Activated T-cell treated with anti-CD3 and anti-CD28 coated beads, Interleukin-2, amount 50 U/mL, for 24 hours (primary cell): Measurements from ENCODE around the gene CNIH4.
"Not testable (repeated sequence)": the region's sequence is repeated elsewhere in the genome, so short reads cannot be mapped to it uniquely, and the experiment has no call there.

ENCODE experiments used
- DNase-seq: peaks from one replicate; pipeline ENCODE4 v3.0.0-alpha.2; 2020
- H3K27ac Mint-ChIP-seq: 2 replicates; pipeline ENCODE4 v1.8.0; 2020; ENCODE audit warnings: mild to moderate bottlenecking, mixed read lengths
- H3K27me3 Mint-ChIP-seq: 2 replicates; pipeline ENCODE4 v1.8.0; 2020; ENCODE audit warnings: mixed read lengths
- H3K36me3 Mint-ChIP-seq: 2 replicates; pipeline ENCODE4 v1.8.0; 2020; ENCODE audit warnings: low read depth, mixed read lengths
- H3K4me1 Mint-ChIP-seq: 2 replicates; pipeline ENCODE4 v1.8.0; 2020; ENCODE audit warnings: low read depth, mixed read lengths
- H3K4me3 Mint-ChIP-seq: 2 replicates; pipeline ENCODE4 v1.8.0; 2020; ENCODE audit warnings: mild to moderate bottlenecking, moderate library complexity, mixed read lengths
- H3K9me3 Mint-ChIP-seq: 2 replicates; pipeline ENCODE4 v1.8.0; 2020; ENCODE audit warnings: mixed read lengths

CNIH4 gene

DNA sequence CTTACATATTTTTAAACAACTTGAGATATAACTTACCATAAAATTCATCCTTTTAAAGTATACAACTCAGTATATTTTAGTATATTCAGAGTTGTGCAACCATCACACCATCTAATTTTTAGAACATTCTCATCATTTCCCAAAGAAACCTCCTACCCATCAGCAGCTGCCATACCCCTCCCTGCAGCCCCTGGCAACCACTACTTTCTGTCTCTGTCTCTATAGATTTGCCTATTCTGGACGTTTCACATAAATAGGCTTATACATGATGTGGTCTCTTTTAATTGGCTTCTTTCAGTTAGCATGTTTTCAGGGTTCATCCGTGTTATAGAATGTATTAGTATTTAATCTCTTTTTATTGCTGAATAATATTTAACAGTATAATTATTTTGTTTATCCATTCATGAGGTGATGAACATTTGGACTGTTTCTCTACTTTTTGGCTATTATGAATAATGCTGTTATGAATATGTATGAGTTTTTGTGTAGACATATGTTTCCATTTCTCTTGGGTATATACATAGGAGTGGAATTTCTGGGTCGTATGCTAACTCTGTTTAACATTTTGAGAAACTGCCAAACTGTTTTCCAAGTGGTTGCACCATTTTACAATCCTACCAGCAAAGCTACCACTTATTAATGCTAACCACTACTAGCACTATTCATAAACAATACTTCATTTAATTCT lies 48.4 kb downstream of the CNIH4 start:
- Mint-ChIP-seq H3K4me1 (peaks cover 46% of the 10 kb centered on the region), H3K4me3 (no peak overlapping the region), H3K27me3 (no peaks in the 10 kb centered on the region), H3K9me3 (no peaks in the 10 kb centered on the region), H3K36me3 (peaks cover 86% of the 10 kb centered on the region), H3K27ac (peak overlapping the region; percentile 56)
- DNase-seq = no peak

DNA sequence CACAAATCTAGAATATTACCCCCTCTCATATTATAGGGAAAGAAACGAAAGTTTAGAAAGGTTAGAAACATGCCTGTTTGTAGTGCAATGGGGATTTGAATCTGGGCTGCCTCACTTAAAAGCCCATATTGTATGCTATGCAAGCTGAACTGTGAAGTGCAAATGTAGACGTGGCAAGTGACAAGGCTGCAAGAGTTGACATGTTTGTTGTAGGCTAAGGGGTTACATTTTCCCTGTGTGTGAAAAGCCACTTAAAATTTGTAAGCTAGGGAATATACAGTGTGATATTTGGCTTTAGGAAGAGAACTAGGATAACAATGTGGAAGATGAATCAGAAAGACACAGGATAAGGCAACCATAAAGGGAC lies 48.9 kb downstream of the CNIH4 start:
- Mint-ChIP-seq H3K4me1 (peaks cover 46% of the 10 kb centered on the region), H3K9me3 (no peaks in the 10 kb centered on the region), H3K27ac (peak overlapping the region; percentile 5), H3K36me3 (peaks cover 88% of the 10 kb centered on the region), H3K27me3 (no peaks in the 10 kb centered on the region), H3K4me3 (no peak overlapping the region)
- no peak for DNase-seq

DNA sequence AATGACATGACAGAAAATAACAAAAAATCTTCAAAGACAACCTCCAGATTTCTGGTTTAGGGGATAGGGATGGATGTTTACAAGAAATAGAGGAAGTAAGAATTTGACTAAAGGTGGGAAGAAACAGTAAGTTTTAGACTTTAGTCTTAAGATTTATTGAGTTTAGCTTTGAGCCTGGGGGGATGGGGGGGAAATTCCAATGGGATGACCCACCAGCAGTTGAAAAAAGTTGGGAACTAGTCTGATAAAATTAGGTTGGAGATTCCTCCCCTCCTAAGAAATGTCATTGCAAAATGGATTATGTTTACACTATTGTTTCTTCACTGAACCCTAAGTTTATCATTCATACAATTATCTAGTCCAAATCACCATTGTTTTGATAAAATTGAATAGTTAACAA lies 49.5 kb downstream of the CNIH4 start:
- Mint-ChIP-seq H3K9me3 (no peaks in the 10 kb centered on the region), H3K27ac (peak overlapping the region; percentile 42), H3K4me3 (no peak overlapping the region), H3K4me1 (peaks cover 42% of the 10 kb centered on the region), H3K27me3 (no peaks in the 10 kb centered on the region), H3K36me3 (peaks cover 87% of the 10 kb centered on the region)
- no peak for DNase-seq

DNA sequence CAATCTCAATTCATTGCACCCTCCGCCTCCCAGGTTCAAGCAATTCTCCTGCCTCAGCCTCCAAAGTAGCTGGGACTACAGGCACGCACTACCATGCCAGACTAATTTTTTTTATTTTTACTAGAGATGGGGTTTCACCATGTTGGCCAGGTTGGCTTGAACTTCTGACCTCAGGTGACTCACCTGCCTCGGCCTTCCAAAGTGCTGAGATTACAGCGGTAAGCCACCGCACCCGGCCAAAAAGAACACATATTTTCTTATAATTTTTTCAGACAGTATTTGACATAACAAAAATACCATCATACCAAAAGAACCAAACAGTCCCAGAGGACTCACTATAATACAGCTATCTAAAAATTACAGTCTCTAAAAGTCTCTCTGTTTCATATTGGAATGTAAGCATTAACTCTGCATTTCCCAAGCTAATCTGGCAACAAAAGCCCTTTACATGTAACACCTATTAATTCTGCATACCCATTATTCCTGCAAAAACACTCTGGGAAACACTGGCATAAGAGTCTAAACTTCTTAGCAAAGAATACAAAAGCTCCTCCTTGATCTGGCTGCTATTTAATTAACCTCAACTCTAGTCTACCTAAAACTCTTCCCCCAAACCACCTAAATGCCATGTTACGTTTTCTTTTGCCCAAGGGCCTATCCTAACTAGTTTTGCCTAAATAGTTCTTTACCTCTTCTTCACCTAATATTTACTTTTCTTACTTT lies 51.1 kb downstream of the CNIH4 start:
- Mint-ChIP-seq H3K36me3 (peaks cover 88% of the 10 kb centered on the region), H3K27ac (peak overlapping the region; percentile 8), H3K9me3 (no peaks in the 10 kb centered on the region), H3K4me1 (peaks cover 37% of the 10 kb centered on the region), H3K4me3 (no peak overlapping the region), H3K27me3 (no peaks in the 10 kb centered on the region)
- no peak for DNase-seq

GRCh38 chr1:224408294-224408590 lies 51.6 kb downstream of the CNIH4 start:
- DNase-seq = no peak
- Mint-ChIP-seq H3K4me1 (peaks cover 36% of the 10 kb centered on the region), H3K9me3 (no peaks in the 10 kb centered on the region), H3K36me3 (peaks cover 89% of the 10 kb centered on the region), H3K4me3 (no peak overlapping the region), H3K27me3 (no peaks in the 10 kb centered on the region), H3K27ac (peak overlapping the region; percentile 8)

DNA sequence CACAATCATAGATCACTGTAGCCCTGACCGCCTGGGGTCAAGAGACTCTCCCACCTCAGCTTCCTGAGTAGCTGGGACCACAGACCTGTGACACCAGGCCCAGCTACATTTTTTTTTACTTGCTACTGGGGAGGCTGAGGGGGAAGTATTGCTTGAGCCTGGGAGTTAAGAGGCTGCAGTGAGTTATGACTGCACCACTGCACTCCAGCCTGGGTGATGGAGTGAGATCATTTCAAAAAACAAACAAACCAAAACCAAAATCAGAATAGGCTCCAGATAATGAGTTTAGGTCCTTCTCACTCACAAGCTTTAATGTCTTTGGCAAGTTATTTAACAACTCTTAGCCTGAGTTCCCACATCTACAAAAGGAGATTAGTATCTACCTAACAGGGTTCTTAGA lies 55.1 kb downstream of the CNIH4 start:
- Mint-ChIP-seq H3K27me3 (no peaks in the 10 kb centered on the region), H3K4me1 (peaks cover 20% of the 10 kb centered on the region), H3K27ac (peak overlapping the region; percentile 12), H3K36me3 (peaks cover 78% of the 10 kb centered on the region), H3K9me3 (no peaks in the 10 kb centered on the region), H3K4me3 (no peak overlapping the region)
- no peak for DNase-seq

DNA sequence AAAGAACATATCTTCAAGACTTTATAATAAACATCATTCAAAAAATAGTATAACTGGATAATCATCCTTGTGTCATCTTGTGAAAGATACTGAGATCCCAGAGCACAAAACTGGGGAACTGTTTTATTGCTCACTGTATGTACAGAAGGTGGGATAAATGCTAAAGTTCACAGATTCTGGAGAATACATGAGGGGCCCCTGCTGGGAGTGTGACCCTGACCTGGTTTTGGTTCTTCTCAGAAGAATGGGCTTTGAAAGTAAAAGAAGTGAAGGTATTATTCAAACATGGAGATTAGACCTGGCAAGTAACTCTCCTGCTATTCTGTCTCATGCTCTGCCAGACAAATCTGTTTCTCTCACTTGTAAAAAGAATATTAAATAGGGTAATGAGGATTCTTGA lies 63.4 kb downstream of the CNIH4 start:
- Mint-ChIP-seq H3K27ac (peak overlapping the region; percentile 47), H3K9me3 (no peaks in the 10 kb centered on the region)

DNA sequence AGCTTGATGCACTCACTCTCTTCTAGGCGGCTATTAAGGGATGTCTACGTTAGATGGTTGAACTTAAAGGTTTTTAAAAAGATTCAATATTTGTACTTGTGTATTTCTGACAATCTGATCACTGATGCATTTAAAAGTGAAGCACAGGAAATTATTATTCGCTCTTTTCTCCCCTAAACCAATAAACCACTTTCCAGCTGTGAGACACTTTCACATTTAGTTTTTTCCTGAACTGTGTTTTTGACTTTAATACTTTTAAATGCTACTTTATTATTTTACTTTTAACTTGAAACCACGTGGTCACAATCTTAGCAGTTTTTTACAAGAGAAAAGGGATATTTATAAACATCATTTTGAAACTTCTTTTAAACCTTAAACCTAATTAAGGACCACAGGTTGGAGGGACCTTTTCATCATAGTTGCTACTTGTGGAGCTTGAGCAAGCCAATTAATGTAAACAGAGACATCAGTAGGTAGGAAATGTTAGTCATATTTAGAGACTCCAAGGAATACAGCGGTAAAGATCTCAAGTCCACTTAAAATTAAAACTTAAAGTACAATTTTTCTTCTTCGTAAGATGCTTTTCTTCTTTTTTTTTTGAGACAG lies 68.7 kb downstream of the CNIH4 start:
- Mint-ChIP-seq H3K4me1 (peaks cover 50% of the 10 kb centered on the region), H3K9me3 (no peaks in the 10 kb centered on the region), H3K4me3 (no peak overlapping the region), H3K27ac (peak overlapping the region; percentile 61), H3K36me3 (peaks cover 86% of the 10 kb centered on the region), H3K27me3 (no peaks in the 10 kb centered on the region)
- DNase-seq = no peak

More for the DNA sequence above, 63.4 kb downstream of the CNIH4 start:
- no peak overlapping the region for H3K4me3 Mint-ChIP-seq
- H3K4me1 Mint-ChIP-seq = peaks cover 15% of the 10 kb centered on the region
- DNase-seq = no peak
- H3K36me3 Mint-ChIP-seq = peaks cover 94% of the 10 kb centered on the region
- H3K27me3 Mint-ChIP-seq = no peaks in the 10 kb centered on the region

- Mint-ChIP-seq H3K36me3 (peaks cover 87% of the 10 kb centered on the region), H3K4me1 (peaks cover 61% of the 10 kb centered on the region)
- not testable (repeated sequence) for H3K27me3 Mint-ChIP-seq, DNase-seq, H3K4me3 Mint-ChIP-seq, H3K9me3 Mint-ChIP-seq, H3K27ac Mint-ChIP-seq
These were observed 70.2 kb downstream of the CNIH4 start for GRCh38 chr1:224426869-224427268.

- peak overlapping the region; percentile 63 for H3K27ac Mint-ChIP-seq
- DNase-seq = no peak
- no peak overlapping the region for H3K4me3 Mint-ChIP-seq
- H3K27me3 Mint-ChIP-seq = no peaks in the 10 kb centered on the region
- H3K4me1 Mint-ChIP-seq = peaks cover 66% of the 10 kb centered on the region
- no peaks in the 10 kb centered on the region for H3K9me3 Mint-ChIP-seq
- H3K36me3 Mint-ChIP-seq = peaks cover 86% of the 10 kb centered on the region
These were observed 70.7 kb downstream of the CNIH4 start for GRCh38 chr1:224427346-224427745.

GRCh38 chr1:224428713-224429112 lies 72.0 kb downstream of the CNIH4 start:
- Mint-ChIP-seq H3K27ac (peak overlapping the region; percentile 44), H3K4me1 (peaks cover 73% of the 10 kb centered on the region), H3K36me3 (peaks cover 86% of the 10 kb centered on the region)
- H3K4me3 Mint-ChIP-seq, H3K9me3 Mint-ChIP-seq, H3K27me3 Mint-ChIP-seq, DNase-seq: not testable (repeated sequence)
